GM21390 (cell line): Measurements from ENCODE around the gene ASTN2.

Source experiments
- ATAC-seq: cut with Tn5 transposase; IDR thresholded peaks from one replicate; pipeline ENCODE4 v1.9.1; 2021; ENCODE audit not compliant: unreplicated experiment

The ASTN2 gene

GRCh38 chr9:116379821-116380220 lies 1035.0 kb downstream of the ASTN2 start:
- no peak for ATAC-seq

GRCh38 chr9:116378873-116379272 lies 1036.0 kb downstream of the ASTN2 start:
- ATAC-seq, result no peak

- no peak for ATAC-seq
These were observed 1037.6 kb downstream of the ASTN2 start for GRCh38 chr9:116377179-116377798.
